A549 treated with Hydrocortisone at 1 μM for 4 hours (cell line): Measurements from ENCODE around the gene CASR. TPM values are rescaled to one million over a fixed set of nuclear protein-coding genes. Genes with fewer than 3 reads are reported as not detected.

Experiments
- total RNA-seq: library from RNA; stranded (reverse); fragments of 200-300 nt; extraction: Qiagen RNA extraction; gene quantifications from 5 replicates; pipeline ENCODE4 v1.2.3, GENCODE V29; 2022

CASR gene
- total RNA-seq: not detected in 5 replicates

GRCh38 chr3:122183521-122183892 is at the start of gene CASR:
CASR (plus strand) TSS chr3:122183668; CDS start chr3:122254190, 70,522 bp downstream.

GRCh38 chr3:122324871-122325323 is 141.4 kb downstream of the CASR start, which contains the start of gene CSTA:
CSTA (plus strand) TSS chr3:122325248; CDS start chr3:122325293, 45 bp downstream.

Other genes with a start within 250 kb of the CASR start
- not detected in 5 replicates for gene ILDR1, start 161.4 kb upstream of the CASR start, total RNA-seq
- gene CD86, start 128.3 kb upstream of the CASR start, total RNA-seq: 0.05 TPM in 1 of 5 replicates, not detected in the others
- 0.52 to 1.4 TPM (median 0.75 TPM) in 5 replicates for gene CSTA, start 141.6 kb downstream of the CASR start, total RNA-seq
- gene MIX23, start 199.6 kb downstream of the CASR start, total RNA-seq: 47.2 to 63.4 TPM (median 47.6 TPM) in 5 replicates
- gene FAM162A, start 200.5 kb downstream of the CASR start, total RNA-seq: 28.2 to 35.2 TPM (median 31.9 TPM) in 5 replicates
- 2.8 to 3.8 TPM (median 3.6 TPM) in 5 replicates for gene WDR5B, start 232.4 kb downstream of the CASR start, total RNA-seq